ENCODE data around the gene SAMM50. TPM values are rescaled to one million over a fixed set of nuclear protein-coding genes. Genes with fewer than 3 reads are reported as not detected.

The SAMM50 gene
- total RNA-seq, 1 donor from 2014 or later, result 49.4 TPM

DNA sequence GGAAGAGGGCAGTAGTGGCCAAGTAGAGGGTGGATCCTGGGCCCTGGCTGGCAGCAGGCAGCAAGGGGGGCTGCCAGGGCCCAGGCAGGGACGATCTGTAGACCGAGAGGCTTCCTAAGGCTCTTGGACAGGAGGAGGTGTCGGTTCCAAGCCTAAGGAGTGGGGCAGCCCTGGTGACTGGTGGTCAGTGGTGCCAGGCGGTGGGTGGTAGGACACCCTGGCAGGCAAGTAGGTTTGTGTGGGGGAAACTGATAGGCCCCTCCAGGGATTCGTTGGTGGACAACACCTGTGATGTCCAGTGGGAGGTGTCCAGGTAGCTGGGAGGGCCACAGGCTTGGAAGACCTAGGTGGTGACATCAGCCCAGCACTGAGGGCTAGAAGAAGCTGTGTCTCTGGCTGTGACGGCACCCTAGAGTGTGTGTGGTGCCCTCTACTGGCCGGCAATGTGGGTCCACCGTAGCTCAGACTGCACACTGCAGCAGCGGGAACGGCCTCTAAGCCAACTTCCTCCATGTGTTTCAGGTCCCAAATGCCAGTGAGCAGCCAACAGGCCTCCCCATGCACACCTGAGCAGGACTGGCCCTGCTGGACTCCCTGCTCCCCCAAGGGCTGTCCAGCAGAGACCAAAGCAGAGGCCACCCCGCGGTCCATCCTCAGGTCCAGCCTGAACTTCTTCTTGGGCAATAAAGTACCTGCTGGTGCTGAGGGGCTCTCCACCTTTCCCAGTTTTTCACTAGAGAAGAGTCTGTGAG lies 9.4 kb upstream of the SAMM50 start:
- DNase-seq (ENCODE audit: low spot score), result no peak

DNA sequence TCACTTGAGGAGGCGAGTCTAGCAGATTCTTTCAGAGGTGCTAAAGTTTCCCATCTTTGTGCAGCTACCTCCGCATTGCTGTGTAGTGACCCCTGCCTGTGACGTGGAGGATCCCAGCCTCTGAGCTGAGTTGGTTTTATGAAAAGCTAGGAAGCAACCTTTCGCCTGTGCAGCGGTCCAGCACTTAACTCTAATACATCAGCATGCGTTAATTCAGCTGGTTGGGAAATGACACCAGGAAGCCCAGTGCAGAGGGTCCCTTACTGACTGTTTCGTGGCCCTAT lies 8.9 kb upstream of the SAMM50 start:
- no peak for DNase-seq (ENCODE audit: low spot score)

DNA sequence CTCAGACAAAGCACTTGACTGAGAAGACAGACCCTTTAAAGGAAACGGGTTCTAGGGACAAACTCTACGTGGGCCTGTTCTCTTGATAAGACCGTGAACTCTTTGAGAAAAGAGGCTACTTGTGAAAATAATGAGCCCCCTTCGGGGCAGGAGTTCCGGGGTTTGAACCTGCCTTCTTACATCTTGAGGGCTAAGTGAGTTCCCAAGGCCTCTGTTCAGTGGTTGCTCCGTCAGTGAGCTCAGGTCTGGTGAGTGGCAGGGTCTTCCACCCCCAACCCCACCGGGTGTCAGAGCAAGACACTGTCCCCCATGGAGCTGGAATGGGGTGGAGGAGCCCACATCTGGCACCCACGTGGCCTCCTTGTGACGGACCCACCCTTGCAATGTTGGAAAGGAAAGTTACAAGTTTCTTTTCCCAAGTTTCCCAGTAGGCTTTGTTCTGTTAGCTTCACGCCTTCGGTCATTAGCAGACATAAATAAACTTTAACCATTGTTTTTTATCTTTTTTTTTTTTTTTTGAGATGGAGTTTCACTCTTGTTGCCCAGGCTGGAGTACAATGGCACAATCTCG lies 6.3 kb upstream of the SAMM50 start:
- no peak for DNase-seq (ENCODE audit: low spot score)

DNA sequence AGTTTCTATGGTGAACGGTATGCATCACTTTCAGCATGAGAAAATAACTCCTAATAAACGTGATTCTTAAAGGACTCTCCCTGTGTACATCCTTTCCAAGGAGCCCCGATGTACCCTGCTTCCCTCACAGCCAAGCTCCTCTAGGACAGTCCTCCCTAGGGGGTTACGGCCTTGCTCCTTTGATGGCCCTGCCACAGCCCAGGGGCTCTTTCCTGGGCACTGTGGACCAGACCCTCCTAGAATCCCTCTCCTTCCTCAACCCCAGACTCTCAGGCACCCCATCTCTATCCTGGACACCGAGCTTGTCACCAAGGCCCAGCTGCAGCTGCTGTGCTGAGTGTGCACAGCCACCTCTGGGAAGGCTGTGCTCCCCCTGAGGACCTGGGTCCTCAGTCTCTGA lies 3.9 kb upstream of the SAMM50 start:
- no peak for DNase-seq (ENCODE audit: low spot score)

DNA sequence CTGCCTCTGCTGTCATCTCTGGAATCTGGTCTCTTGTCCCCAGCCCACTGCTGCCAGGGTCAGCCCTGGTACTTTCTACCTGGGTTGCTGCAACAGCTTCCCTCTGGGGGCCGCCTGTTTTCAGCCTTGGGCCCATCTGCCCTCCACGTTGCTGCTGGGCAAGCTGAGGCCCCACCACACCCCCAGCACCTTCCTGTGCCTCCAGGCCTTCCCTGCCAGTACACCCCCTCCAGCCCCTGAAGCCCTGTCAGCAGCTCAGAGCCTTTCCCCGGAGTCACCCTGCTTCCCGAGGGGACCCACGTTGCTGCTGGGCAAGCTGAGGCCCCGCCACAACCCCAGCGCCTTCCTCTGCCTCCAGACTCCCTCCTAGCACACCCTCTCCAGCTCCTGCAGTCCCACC lies 3.3 kb upstream of the SAMM50 start:
- DNase-seq (ENCODE audit: low spot score), result no peak

DNA sequence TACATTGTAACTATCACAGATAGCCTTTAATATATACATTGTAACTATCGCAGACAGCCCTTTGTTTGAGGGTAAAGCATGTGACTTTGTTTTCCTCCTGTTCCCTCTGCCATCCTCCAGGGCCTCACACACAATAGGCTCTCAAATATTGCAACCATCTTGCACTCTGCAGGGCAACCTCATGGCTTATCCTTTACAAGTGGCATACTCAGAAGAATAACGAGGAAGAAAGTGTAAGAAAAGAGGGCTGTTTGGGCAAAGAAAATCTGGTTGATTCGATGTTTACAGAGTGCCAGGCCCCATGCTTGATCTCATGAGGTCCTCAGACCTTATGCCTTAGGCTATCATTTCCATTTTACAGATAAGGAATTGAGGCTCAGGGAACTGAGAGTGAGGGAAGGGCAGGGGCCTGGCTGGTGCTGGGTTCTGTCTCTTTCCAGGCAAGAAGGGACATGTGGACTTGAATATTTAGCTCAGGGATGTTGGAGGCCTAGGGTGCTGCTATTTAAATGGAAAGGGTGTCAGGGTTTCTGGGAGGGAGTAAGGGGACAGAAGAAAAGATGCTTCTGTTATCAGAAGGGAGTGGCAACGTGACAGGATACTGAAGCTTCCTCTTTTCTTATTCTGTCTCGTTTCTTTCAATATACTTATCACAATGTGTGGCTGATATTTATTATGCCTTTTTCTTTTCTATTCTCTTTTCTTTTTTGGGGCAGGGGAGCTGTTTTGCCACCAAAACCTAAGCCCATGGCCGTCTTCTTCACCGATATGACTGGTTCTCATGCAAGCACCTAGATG lies 1.1 kb upstream of the SAMM50 start:
- no peak for DNase-seq (ENCODE audit: low spot score)

DNA sequence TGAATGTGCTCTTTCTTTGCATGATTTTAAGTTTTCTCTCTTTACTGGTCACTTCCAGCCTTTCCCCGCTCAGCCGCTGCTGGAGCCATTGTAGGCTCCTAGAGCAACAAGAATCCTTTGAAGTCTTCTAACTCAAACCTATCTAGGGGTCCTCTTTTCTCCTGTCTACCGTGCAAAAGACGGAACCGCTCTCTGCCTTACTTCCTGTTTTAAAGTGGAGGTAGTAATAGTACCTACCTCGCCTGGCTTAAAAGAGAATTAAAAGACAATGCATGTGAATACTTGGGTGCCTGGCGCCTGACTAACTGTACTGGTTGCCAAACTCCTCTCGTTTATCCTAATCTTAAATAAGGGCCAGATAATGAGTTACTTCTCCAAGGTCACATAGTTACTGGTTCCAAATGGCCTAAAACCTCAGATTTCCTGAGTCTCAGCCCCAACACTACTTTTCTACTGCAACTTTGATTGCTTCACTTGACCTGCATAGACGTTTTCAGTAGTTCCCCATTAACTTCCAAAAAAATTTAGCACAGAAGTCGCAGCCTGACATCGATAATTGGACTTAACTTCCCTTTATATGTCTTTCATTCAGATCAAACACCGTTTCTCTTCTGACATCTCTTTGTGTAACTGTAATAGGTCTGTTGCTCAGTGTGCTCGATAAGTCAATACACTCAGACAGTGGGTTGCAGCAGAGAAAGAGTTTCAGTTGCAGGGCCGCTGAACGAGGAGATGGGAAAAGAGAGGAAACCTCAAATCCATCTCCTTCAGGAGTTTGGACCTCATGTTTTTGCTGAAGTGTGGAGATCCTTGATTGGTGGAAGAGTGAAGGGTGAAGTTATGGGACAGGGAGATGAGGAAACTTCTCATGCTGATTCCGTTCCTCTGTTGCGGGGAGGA lies 891 bp downstream of the SAMM50 start:
- no peak for DNase-seq (ENCODE audit: low spot score)

DNA sequence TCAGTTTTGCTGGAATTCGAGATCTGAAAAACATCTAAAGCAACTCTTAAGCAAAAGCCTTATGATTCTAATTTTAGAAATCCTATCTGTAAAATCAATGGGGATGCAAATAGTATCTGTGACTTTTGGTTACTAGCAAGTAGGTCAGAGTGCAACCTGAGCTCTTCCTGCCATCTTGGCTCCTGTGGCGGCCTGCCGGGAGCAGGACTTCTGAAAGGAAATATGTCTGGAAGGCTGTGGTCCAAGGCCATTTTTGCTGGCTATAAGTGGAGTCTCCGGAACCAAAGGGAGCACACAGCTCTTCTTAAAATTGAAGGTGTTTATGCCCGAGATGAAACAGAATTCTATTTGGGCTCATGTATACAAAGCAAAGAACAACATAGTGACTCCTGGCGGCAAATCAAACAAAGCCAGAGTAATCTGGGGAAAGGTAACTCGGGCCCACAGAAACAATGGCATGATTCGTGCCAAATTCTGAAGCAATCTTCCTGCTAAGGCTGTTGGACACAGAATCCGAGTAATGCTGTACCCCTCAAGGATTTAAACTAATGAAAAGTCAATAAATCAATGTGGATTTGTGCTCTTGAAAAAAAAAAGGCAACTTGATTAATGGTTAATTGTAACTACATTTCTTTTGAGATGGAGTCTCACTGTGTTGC lies 1.7 kb downstream of the SAMM50 start:
- DNase-seq (ENCODE audit: low spot score), result no peak

DNA sequence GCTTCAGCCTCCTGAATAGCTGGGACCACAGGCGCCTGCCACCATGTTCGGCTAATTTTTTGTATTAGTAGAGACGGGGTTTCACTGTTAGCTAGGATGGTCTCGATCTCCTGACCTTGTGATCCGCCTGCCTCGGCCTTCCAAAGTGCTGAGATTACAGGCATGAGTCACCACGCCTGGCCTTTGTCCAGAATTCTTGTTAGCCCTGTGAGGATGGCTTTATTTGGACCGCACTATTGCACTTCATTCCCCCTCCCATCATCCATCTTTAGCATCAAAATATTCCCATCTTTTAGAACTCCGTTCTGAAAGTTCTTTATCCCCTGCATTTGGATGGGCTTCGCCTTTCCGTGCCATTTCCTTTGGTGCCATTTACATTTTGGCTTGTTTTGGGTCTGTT lies 2.6 kb downstream of the SAMM50 start:
- no peak for DNase-seq (ENCODE audit: low spot score)

DNA sequence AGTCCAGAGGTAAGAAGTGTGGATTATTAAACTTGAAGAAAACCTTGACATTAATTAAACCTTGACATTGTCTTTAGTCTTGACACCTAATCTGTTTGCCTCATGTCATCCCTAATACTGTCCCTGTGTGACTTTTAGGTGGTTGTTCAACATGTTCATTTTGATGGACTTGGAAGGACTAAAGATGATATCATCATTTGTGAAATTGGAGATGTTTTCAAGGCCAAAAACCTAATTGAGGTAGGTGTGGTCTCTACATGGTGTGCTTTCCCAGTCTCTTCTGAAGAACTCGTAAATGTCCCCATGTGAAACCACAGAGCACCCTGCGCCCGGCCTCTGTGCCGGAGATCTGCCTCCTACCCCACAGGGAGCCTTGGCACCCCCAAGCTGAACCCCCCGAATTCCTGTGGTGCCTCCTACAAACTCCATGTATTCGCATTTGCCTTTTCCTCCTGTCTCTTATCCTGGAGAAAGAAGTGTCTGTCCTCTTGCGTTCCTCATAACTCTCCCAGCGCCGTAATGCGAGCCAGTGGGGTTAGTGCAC lies 9.1 kb downstream of the SAMM50 start:
- no peak for DNase-seq (ENCODE audit: low spot score)

DNA sequence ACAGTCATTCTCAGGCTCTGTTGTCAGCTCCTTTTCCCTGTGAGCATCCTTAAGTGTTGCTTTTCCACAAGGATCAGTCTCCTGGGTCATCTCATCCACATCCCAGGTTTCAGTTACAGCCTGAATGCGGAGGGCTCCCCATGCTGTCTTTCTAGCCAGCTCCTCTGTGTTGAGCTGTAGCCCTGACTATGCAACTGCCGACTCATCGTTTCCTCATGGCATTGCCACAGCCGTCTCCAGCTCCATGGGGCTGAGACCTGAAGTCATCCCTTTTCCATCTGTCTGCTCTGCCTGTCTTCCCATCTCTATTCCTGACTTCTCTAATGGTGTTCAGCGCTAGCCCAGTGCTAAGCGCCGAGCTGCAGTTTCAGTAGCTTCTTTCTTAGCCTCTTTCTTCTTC lies 11.8 kb downstream of the SAMM50 start:
- no peak for DNase-seq (ENCODE audit: low spot score)

DNA sequence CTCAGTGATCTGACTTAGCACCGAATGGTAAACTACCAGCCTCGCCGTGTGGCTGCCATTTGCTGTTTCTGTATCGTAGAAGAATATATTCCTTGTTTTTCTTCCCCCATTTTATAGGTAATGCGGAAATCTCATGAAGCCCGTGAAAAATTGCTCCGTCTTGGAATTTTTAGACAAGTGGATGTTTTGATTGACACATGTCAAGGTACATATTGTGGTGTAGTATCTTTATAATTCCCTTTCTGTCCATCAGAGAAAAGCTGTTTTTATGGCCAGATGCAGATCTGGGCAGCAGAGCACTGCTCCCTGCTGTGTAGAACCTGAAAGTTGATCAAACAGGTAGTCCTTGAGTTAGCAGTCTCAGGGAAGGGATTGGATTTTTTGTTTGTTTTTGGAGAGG lies 13.4 kb downstream of the SAMM50 start:
- DNase-seq (ENCODE audit: low spot score), result peak; percentile 43

DNA sequence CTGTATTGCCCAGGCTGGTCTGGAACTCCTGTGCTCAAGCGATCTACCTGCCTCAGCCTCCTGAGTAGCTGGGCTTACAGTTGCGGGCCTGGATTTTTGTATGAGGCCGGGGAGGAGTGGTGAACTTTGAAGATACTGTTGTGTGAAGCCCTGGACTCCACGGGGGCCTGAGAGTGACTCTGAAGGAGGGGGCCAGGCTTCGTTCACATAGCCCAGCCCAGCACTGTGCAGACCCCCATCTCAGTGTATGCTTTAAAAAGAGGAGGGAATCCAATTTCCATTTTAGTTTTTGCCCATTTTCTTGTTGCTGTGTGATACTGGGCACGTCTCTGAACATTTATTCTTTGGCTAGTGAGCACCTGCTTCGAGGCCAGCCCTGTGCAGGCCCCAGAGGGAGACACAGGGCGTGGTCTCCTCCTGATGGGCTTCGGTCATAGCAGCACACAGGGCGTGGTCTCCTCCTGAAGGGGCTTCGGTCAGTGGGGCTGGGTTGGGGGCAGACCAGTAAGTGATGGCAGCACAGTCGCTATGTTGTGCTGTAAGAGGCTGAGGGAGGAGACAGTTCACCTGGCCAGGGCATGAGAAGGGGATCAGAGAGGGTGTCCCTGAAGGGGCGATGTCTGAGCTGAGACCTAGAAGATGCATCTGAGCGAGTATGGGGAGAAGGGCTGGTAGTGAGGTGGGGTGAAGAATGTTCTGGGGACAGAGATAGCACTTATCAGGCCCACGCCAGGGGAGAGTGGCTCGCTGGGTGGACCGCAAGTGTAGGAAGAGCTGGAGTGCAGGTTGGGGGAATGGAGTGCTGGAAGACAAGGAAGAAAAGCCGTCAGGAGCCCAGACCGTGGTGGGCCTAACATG lies 14.0 kb downstream of the SAMM50 start:
- peak; percentile 71 for DNase-seq (ENCODE audit: low spot score)

DNA sequence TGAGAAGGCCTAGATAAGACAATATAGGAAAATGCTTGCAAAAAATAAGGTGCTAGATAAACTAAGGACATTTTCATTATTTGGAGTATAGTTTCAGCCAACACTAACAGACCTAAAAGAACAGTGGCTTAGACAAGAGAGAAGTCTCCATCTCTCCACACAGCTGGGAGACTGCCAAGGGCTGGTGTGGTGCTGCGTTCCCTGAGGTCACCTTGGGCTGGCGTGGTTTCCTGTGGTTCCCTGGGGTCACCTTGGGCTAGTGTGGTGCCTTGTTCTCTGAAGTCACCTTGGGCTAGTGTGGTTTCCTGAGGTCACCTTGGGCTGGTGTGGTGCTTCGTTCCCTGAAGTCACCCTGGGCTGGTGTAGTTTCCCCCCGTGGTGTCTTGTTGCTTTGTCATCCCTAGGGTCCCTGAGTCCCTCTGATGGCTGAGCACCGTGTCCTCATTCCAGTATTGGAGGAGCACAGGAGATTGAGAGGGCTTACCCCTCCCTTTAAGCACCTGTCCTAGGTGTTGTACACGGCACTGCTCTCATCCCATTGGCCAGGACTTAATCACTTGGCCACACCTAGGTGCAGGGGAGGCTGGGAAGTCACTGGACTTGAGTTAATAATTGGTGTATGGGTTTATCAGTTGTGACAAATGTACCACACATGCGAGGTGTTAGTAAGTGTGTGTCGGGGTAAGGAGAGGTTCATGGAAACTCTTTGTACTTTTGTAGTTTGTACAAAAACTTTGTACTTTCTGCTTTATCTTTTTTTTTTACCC lies 14.9 kb downstream of the SAMM50 start:
- peak; percentile 43 for DNase-seq (ENCODE audit: low spot score)

DNA sequence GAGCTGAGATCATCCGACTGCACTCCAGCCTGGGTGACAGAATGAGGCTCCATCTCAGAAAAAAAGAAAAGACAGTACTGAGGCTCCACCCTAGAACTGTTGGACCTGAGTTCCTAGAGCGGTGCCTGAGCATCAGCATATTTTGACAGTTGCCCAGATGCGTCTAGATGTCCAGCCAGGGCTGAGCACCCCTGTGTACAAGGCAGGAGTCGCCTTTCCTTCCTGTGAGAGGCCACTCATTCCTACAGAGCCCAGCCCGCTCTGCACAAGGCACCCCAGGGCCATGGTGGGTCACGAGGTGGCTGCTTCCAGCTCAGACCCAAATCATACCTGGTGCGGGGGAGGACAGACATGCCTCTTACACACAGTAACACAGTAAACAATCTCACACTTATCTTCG lies 15.9 kb downstream of the SAMM50 start:
- peak; percentile 41 for DNase-seq (ENCODE audit: low spot score)

DNA sequence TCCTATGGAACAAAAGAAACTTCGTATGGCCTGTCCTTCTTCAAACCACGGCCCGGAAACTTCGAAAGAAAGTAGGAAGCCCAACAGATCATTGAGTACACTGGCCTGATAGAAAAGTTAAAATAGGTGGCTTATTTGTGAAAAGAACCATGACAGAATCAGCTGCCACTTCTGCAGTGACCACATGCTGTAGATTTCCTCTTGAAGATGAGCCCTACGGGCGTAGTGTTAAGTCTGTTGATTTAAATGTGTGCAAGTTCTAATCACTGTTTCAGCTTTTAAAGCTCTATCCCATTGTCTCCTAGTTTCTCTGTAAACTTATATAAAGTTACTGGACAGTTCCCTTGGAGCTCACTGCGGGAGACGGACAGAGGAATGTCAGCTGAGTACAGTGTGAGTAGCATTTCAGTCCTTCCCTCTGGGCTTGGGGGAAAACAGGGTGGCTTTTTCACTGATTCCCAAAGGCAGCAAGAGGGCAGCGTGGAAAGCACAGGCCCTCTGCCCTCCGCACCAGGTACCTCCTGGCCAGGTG lies 17.8 kb downstream of the SAMM50 start:
- peak; percentile 39 for DNase-seq (ENCODE audit: low spot score)

DNA sequence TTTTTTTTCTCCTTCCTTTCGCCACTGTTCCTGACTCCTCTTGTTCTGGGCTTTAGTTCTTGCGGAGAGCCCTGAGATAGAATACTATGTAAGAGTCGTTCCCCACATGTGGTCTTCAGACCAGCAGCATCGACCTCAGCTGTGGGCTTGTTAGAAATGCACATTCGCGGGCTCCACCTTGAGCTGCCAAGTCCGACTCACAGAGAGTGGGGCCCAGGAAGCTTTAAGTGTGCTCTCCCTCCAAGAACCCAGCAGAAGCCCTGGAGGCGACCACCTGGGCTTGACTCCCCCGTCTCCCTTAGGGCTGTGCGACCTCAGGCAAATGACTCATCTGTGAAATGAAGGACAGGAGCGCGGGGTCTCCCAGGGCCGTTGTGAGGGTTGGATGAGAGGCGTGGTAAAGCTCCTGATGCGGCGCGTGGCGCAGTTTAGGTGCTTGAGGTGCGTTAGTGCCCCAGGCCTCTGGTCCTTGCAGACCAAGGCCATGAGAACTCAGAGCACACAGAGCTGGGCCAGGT lies 18.8 kb downstream of the SAMM50 start:
- peak; percentile 60 for DNase-seq (ENCODE audit: low spot score)

DNA sequence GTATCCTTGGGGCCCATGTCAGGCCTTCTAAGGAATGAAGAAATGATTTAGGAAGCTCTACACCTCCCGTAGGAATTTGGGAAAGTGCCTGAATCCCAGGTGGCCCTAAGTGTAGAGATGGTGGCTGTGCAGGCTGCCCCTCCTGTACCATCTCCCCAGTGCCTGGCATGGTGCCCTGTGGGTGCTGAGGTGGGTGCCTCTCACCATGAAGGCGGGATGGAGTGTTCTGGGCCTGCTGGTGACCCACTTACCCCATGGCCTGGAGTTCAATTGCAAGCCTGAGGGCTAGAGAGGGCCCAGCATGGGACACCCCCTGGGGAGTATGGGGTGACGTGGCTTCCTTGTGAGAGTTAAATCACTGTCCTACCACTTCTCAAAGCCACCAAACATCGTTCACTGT lies 19.8 kb downstream of the SAMM50 start:
- peak; percentile 43 for DNase-seq (ENCODE audit: low spot score)

Measured in mesenteric fat pad (tissue), 1 donor.